ENCODE measurements around the gene ZFP92. TPM values are rescaled to one million over a fixed set of nuclear protein-coding genes. Genes with fewer than 3 reads are reported as not detected.
"Not testable (repeated sequence)": the region's sequence is repeated elsewhere in the genome, so short reads cannot be mapped to it uniquely, and the experiment has no call there.

The ZFP92 gene
- total RNA-seq, 1 donor from 2014 or later = 0.49 TPM

- intact Hi-C loops (cut with micrococcal nuclease) = no loop called here
- H3K36me3 ChIP-seq = no peaks in the 10 kb centered on the region
- no peak overlapping the region for H3K4me3 ChIP-seq
- TF ChIP-seq, protein P1, sequence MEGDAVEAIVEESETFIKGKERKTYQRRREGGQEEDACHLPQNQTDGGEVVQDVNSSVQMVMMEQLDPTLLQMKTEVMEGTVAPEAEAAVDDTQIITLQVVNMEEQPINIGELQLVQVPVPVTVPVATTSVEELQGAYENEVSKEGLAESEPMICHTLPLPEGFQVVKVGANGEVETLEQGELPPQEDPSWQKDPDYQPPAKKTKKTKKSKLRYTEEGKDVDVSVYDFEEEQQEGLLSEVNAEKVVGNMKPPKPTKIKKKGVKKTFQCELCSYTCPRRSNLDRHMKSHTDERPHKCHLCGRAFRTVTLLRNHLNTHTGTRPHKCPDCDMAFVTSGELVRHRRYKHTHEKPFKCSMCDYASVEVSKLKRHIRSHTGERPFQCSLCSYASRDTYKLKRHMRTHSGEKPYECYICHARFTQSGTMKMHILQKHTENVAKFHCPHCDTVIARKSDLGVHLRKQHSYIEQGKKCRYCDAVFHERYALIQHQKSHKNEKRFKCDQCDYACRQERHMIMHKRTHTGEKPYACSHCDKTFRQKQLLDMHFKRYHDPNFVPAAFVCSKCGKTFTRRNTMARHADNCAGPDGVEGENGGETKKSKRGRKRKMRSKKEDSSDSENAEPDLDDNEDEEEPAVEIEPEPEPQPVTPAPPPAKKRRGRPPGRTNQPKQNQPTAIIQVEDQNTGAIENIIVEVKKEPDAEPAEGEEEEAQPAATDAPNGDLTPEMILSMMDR (IDR thresholded peaks at IDR 0.05; ENCODE audit: borderline replicate concordance) = peak; percentile 63
- H3K27me3 ChIP-seq (ENCODE audit: low read depth) = no peaks in the 10 kb centered on the region
- no peaks in the 10 kb centered on the region for H3K4me1 ChIP-seq
- no peak for DNase-seq
- H3K9me3 ChIP-seq (replicated peaks) = no peaks in the 10 kb centered on the region
- H3K27ac ChIP-seq (replicated peaks) = no peak overlapping the region
Measured at GRCh38 chrX:153400146-153401132, 10.8 kb upstream of the ZFP92 start.

- no peaks in the 10 kb centered on the region for H3K4me1 ChIP-seq
- TF ChIP-seq, protein P1 (IDR thresholded peaks at IDR 0.05; ENCODE audit: borderline replicate concordance) = no peak
- intact Hi-C loops (cut with micrococcal nuclease) = no loop called here
Measured at GRCh38 chrX:153401133-153401764, 10.0 kb upstream of the ZFP92 start, which contains the start of gene PNMA6E. Gene PNMA6E, minus strand, starts transcription at chrX:153401350. Its CDS starts 2,501 bp downstream, at chrX:153398849.

GRCh38 chrX:153404333-153404732, 6.9 kb upstream of the ZFP92 start:
- H3K27ac ChIP-seq (replicated peaks); H3K4me1 ChIP-seq; H3K9me3 ChIP-seq (replicated peaks); intact Hi-C loops (cut with micrococcal nuclease); H3K4me3 ChIP-seq; H3K36me3 ChIP-seq; H3K27me3 ChIP-seq (ENCODE audit: low read depth); DNase-seq: not testable (repeated sequence)

More at GRCh38 chrX:153401133-153401764, 10.0 kb upstream of the ZFP92 start, which contains the start of gene PNMA6E:
- H3K36me3 ChIP-seq = no peaks in the 10 kb centered on the region
- H3K27ac ChIP-seq (replicated peaks) = no peak within 1 kb of the TSS
- H3K27me3 ChIP-seq (ENCODE audit: low read depth) = no peaks in the 10 kb centered on the region
- no peaks in the 10 kb centered on the region for H3K9me3 ChIP-seq (replicated peaks)
- no peak within 1 kb of the TSS for H3K4me3 ChIP-seq
- no peak for DNase-seq

- DNase-seq = no peak
- H3K4me3 ChIP-seq = no peak overlapping the region
- intact Hi-C loops (cut with micrococcal nuclease) = no loop called here
- TF ChIP-seq, protein P1 (IDR thresholded peaks at IDR 0.05; ENCODE audit: borderline replicate concordance) = no peak
- H3K36me3 ChIP-seq = no peaks in the 10 kb centered on the region
- H3K27me3 ChIP-seq (ENCODE audit: low read depth) = no peaks in the 10 kb centered on the region
- H3K9me3 ChIP-seq (replicated peaks) = no peaks in the 10 kb centered on the region
- no peaks in the 10 kb centered on the region for H3K4me1 ChIP-seq
- no peak overlapping the region for H3K27ac ChIP-seq (replicated peaks)
Measured at GRCh38 chrX:153405426-153405825, 5.8 kb upstream of the ZFP92 start.

DNA sequence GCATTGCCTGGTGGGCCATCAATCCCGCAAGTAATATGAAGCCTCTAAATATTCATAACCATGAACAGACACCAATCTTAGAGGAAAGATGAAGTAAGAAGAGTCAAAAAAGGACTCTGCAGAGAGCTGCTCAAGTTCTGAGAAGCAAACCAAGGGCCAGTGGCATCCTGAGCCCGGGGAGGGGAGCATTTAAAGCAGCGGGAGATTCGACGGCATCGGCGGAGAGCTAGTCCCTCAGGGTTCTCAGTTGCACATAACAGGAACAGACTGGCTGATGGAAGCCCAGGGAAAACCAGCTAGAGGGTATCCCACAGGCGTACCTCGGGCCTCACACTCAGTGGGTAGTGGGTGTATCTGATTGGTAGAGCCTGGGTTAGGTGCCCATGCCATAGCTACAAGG, 5.3 kb upstream of the ZFP92 start:
- Histone ChIP-seq H3K4me3 (no peak overlapping the region), H3K4me1 (no peaks in the 10 kb centered on the region), H3K9me3 (replicated peaks) (no peaks in the 10 kb centered on the region), H3K36me3 (no peaks in the 10 kb centered on the region), H3K27me3 (ENCODE audit: low read depth) (no peaks in the 10 kb centered on the region), H3K27ac (replicated peaks) (no peak overlapping the region)
- TF ChIP-seq, protein P1 (IDR thresholded peaks at IDR 0.05; ENCODE audit: borderline replicate concordance) = no peak
- no peak for DNase-seq
- intact Hi-C loops (cut with micrococcal nuclease) = no loop called here

Measured in left ventricle myocardium inferior (tissue), 1 donor.